Adrenal gland (tissue), 12 donors: ENCODE data around the gene GPS1. TPM values are rescaled to one million over a fixed set of nuclear protein-coding genes. Genes with fewer than 3 reads are reported as not detected.

Experiments
- DNase-seq, 7 donors: peaks; one replicate each; pipeline ENCODE4 v3.0.0-alpha.2; 2019 to 2020
- H3K27ac ChIP-seq, 5 donors: fragments of 200-600 bp; sonication (generic) in 4 of 5; 1 replicate in 3 of 5; 2 replicates in 2 of 5; pipeline versions ENCODE4 v1.5.1 to v1.8.0; 2016 to 2020; ENCODE audit warnings: mild to moderate bottlenecking in 1 of 5
- H3K27me3 ChIP-seq: fragments of 200-600 bp; 2 replicates; pipeline ENCODE4 v1.8.0; 2021
- H3K36me3 ChIP-seq, 2 donors: fragments of 200-600 bp; replicated peaks in 1 of 2; 1 replicate in 1 of 2; 2 replicates in 1 of 2; pipeline versions ENCODE4 v1.5.1 to v1.8.0; 2018 to 2022
- H3K4me1 ChIP-seq, 2 donors: fragments of 200-600 bp; replicated peaks in 1 of 2; 1 replicate in 1 of 2; 2 replicates in 1 of 2; pipeline versions ENCODE4 v1.5.1 to v1.8.0; 2018 to 2021
- H3K4me3 ChIP-seq, 4 donors: fragments of 200-600 bp; sonication (generic) in 3 of 4; one replicate each; pipeline ENCODE4 v1.5.1; 2016 to 2018
- H3K9me3 ChIP-seq, 3 donors: fragments of 200-600 bp; sonication (generic) in 1 of 3; replicated peaks in 1 of 3; 1 replicate in 2 of 3; 2 replicates in 1 of 3; pipeline versions ENCODE4 v1.5.1 to v1.8.0; 2016 to 2021
- POLR2A ChIP-seq, 2 donors: fragments of 450-650 bp; IDR thresholded peaks; one replicate each; pipeline ENCODE4 v1.6.1; 2017; ENCODE audit warnings: antibody characterized with exemption in 2 of 2, mild to moderate bottlenecking in 2 of 2, moderate library complexity in 1 of 2
- WGBS, 4 donors: extraction: QIAGEN DNeasy Blood & Tissue Kit in 2 of 4; methylation state at CpG; one replicate each; pipeline versions ENCODE4 v1.1.5 to v1.1.7; 2013 to 2017; 5-methylcytosine and 5-hydroxymethylcytosine counted together
- intact Hi-C, 2 donors: fragments of 100-400 bp; cut with DNase I; formaldehyde crosslinking; loops; one replicate each; pipeline versions ENCODE4 v1.14.1 to v1.15.0; 2022 to 2023
- polyA plus RNA-seq, 3 donors: library from polyadenylated mRNA; stranded (reverse); fragments of 200-250 nt in 2 of 3; fragments of 350-450 nt in 1 of 3; fragmentation: Illumina TruSeq in 1 of 3; extraction: RNeasy Lipid Tissue Mini Kit (QIAGEN cat#74804) in 1 of 3; gene quantifications; one replicate each; pipeline ENCODE4 v1.2.3, GENCODE V29; 2013 to 2014
- total RNA-seq, 9 donors: library from RNA; depleted of rRNA in 4 of 9; stranded (reverse); fragments of >200 nt in 4 of 9; fragments of 120-200 nt in 1 of 9; fragmentation: NEBNext Ultra II Directional in 1 of 9; extraction: Animal tissue kit (Norgen Biotek cat#: 25700) in 1 of 9; gene quantifications; one replicate each; pipeline versions ENCODE4 v1.1.0 to v1.2.4, GENCODE V29; 2013 to 2023
- TF ChIP-seq, protein P1 (sequence below), 6 experiments: fragments of 450-650 bp in 4 of 6; fragments of 200-600 bp in 2 of 6; sonication (generic) in 1 of 6; IDR thresholded peaks; 1 replicate in 5 of 6; 2 replicates in 1 of 6; pipeline versions ENCODE4 v1.5.1 to v1.8.0; 2016 to 2021; ENCODE audit warnings: antibody characterized with exemption in 6 of 6, mild to moderate bottlenecking in 2 of 6, moderate library complexity in 1 of 6
- donor health status: healthy with polysubstance abuse.
- donor health status: Bipolar disorder and iron deficiency.
- donor health status: DM: yes; HTN: yes; CAD: no.
- donor health status: DM: no; HTN: no; CAD: no.
- donor health status: DM: no; HTN: no; CAD: no.
- donor health status: DM: yes; HTN: yes; CAD: no.

Gene GPS1
- total and polyA plus RNA-seq, 12 donors = 37.4 to 305 (median 113) TPM

DNA sequence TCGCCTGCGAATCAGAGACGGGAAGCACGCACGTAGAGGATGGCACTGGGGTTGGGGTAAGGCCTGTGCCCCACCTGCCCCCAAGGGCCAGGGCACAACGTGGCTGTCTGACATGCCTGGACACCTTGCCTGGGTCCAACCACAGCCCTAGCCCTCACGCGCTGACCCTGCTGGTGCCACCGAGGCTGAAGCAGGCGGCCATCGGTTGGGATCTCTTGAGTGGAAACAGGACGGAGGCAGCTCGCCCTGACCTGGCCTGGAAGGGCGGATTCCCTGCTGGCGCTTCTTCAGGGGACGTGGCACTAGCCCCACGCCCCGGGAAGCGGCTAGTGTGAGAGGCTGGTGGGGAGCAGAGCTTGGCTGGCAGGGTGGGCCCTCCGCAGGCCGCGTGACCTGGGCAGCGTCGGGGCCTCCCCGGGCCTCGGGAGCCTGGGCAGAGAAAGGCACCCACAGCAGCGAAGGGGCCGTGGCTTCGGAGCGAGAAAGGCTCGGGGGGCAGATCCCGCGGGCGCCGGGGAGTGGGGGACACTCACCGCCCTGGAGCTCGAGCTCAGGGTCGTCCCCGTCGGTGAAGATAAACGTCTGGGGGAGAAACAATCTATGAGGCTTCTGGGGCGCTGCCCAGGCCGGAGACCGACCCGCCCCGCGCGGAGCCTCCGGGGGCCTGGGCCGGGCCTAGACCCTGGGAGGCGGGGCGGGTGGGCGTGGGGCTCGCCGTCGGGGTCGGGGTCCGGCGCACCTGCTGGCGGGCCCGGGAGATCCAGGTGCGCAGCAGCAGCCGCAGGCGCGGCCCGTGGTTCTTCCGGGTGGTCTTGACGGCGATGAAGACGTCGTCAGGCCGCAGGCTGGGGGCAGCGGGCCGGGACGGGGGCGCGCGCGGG lies 697 bp upstream of the GPS1 start:
- intact Hi-C loops = no loop called here
- peaks cover 17 to 21% of the 10 kb centered on the region in 2 donors for H3K4me1 ChIP-seq
- TF ChIP-seq, protein P1, sequence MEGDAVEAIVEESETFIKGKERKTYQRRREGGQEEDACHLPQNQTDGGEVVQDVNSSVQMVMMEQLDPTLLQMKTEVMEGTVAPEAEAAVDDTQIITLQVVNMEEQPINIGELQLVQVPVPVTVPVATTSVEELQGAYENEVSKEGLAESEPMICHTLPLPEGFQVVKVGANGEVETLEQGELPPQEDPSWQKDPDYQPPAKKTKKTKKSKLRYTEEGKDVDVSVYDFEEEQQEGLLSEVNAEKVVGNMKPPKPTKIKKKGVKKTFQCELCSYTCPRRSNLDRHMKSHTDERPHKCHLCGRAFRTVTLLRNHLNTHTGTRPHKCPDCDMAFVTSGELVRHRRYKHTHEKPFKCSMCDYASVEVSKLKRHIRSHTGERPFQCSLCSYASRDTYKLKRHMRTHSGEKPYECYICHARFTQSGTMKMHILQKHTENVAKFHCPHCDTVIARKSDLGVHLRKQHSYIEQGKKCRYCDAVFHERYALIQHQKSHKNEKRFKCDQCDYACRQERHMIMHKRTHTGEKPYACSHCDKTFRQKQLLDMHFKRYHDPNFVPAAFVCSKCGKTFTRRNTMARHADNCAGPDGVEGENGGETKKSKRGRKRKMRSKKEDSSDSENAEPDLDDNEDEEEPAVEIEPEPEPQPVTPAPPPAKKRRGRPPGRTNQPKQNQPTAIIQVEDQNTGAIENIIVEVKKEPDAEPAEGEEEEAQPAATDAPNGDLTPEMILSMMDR (IDR thresholded peaks at IDR 0.05) = no peak
- no peak for TF ChIP-seq POLR2A (IDR thresholded peaks at IDR 0.05)
- H3K4me3 ChIP-seq = peak overlapping the region in 3 of 4 donors; percentile 29 to 97 (median 73)
- 14 to 100% (median 33%) methylated on average over 1 to 79 of the region's 79 CpGs for WGBS, 4 donors
- peak in 2 of 7 donors; percentile 12 to 22 for DNase-seq
- no peaks in the 10 kb centered on the region for H3K9me3 ChIP-seq
- H3K27me3 ChIP-seq = no peaks in the 10 kb centered on the region
- H3K27ac ChIP-seq = peak overlapping the region in 1 of 5 donors; percentile 83
- peaks cover 0 to 58% of the 10 kb centered on the region in 2 donors for H3K36me3 ChIP-seq

DNA sequence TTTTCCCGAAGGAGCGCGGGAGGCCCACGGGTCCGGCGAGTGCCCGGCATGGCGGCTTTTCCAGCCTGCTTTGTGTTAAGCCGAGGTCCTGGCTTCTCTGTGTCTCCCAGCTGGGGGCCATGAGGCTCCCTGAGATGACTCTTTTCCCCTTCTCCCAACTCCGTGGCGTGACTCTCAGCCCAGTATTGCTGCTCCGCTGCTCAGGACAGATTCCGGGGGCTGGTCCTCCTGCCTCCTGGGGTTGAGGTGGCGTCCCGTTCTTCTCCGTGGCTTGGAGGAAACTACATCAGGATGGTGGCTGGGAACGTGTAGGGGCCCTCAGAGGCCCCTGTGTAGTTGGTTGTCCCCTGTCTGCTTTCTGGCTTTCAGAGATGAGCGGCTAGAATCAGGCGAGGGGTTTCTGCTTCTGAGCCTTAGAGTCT lies 951 bp downstream of the GPS1 start:
- 18 to 67% (median 31%) methylated on average over 2 to 19 of the region's 19 CpGs for WGBS, 4 donors
- DNase-seq = peak in 1 of 7 donors; percentile 8
- intact Hi-C loops = no loop called here
- TF ChIP-seq POLR2A (IDR thresholded peaks at IDR 0.05) = no peak
- TF ChIP-seq, protein P1 (IDR thresholded peaks at IDR 0.05) = no peak
- no peaks in the 10 kb centered on the region for H3K9me3 ChIP-seq
- peak overlapping the region in 3 of 4 donors; percentile 35 to 97 (median 58) for H3K4me3 ChIP-seq
- H3K36me3 ChIP-seq = peaks cover 0 to 68% of the 10 kb centered on the region in 2 donors
- H3K27ac ChIP-seq = no peak overlapping the region
- peaks cover 25 to 31% of the 10 kb centered on the region in 2 donors for H3K4me1 ChIP-seq
- H3K27me3 ChIP-seq = no peaks in the 10 kb centered on the region

DNA sequence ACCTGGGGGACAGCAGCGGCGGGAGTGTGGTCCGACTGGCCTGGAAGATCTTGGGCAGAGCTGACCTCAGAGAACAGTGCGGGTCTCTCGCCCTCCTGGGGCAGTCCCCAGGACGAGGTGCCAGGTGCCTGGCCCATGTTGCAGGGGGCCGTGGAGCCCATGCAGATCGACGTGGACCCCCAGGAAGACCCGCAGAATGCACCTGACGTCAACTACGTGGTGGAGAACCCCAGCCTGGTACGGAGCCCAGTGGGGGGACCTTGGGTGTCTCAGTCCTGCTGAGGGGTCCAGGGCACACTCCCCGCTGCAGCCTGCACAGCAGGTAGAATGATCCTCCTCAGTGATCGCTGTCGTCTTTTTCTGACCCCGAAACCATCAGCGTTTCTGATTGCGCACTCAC lies 1.4 kb downstream of the GPS1 start:
- WGBS, 4 donors = 84 to 95% (median 85%) methylated on average over 9 to 19 of the region's 19 CpGs
- DNase-seq = peak in 2 of 7 donors; percentile 6 to 18
- H3K27me3 ChIP-seq = no peaks in the 10 kb centered on the region
- no peaks in the 10 kb centered on the region for H3K9me3 ChIP-seq
- H3K36me3 ChIP-seq = peaks cover 0 to 70% of the 10 kb centered on the region in 2 donors
- peaks cover 28 to 35% of the 10 kb centered on the region in 2 donors for H3K4me1 ChIP-seq
- no peak overlapping the region for H3K27ac ChIP-seq
- TF ChIP-seq, protein P1 (IDR thresholded peaks at IDR 0.05) = no peak
- TF ChIP-seq POLR2A (IDR thresholded peaks at IDR 0.05) = no peak
- intact Hi-C loops = no loop called here
- H3K4me3 ChIP-seq = peak overlapping the region in 1 of 4 donors; percentile 97

DNA sequence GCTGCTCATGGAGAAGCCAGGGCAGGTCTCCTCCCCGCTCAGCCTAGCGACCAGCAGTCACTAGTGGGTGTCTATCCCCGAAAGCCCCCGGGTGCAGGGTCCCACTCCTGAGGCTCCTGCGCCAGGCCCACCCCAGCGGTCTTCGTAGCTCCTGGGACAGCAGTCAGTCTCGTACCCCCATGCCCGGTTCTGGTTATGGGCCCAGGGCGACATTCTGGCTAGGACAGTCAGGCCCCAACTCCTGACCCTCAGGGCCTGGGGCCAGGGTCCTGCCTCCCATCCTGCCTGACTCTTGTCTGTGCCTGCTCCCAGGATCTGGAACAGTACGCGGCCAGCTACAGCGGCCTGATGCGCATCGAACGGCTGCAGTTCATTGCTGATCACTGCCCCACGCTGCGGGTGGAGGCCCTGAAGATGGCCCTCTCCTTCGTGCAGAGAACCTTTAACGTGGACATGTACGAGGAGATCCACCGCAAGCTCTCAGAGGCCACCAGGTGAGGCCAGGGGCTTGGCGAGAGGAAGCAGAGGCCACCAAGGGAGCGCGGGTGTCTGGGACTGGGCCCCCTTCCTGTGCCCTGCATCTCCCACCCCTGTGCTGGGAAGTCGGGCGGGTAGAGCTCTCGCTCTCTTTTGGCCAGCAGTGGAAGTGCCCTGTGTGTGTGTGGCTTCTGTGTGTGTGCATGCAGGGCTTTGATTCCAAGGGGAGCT lies 2.0 kb downstream of the GPS1 start:
- peaks cover 0 to 71% of the 10 kb centered on the region in 2 donors for H3K36me3 ChIP-seq
- peak in 2 of 7 donors; percentile 5 to 20 for DNase-seq
- intact Hi-C loops = no loop called here
- TF ChIP-seq, protein P1 (IDR thresholded peaks at IDR 0.05) = no peak
- no peak for TF ChIP-seq POLR2A (IDR thresholded peaks at IDR 0.05)
- no peak overlapping the region for H3K27ac ChIP-seq
- H3K4me1 ChIP-seq = peaks cover 28 to 35% of the 10 kb centered on the region in 2 donors
- no peaks in the 10 kb centered on the region for H3K27me3 ChIP-seq
- WGBS, 4 donors = 89 to 95% (median 93%) methylated on average over 19 to 28 of the region's 28 CpGs
- H3K4me3 ChIP-seq = no peak overlapping the region
- H3K9me3 ChIP-seq = no peaks in the 10 kb centered on the region
